BLaER1 treated with 17β-estradiol and CSF1 and Interleukin-3, amounts not matched to agents 10 nM and 100 nM (cell line): ENCODE results near the gene SLAMF9.

Experiments used
- H3K27ac ChIP-seq, 11 experiments: shearing (Covaris generic); formaldehyde crosslinking; 2 replicates each; pipeline ENCODE4 v1.8.1; 2022
- H3K27me3 ChIP-seq, 11 experiments: shearing (Covaris generic); formaldehyde crosslinking; 2 replicates each; pipeline ENCODE4 v1.8.1; 2022
- H3K36me3 ChIP-seq, 11 experiments: shearing (Covaris generic); formaldehyde crosslinking; 2 replicates each; pipeline ENCODE4 v1.8.1; 2022
- H3K4me1 ChIP-seq, 10 experiments: shearing (Covaris generic); formaldehyde crosslinking; 2 replicates each; pipeline ENCODE4 v1.8.1; 2022
- H3K4me2 ChIP-seq, 11 experiments: shearing (Covaris generic); formaldehyde crosslinking; 2 replicates each; pipeline ENCODE4 v1.8.1; 2022
- H3K4me3 ChIP-seq, 10 experiments: shearing (Covaris generic); formaldehyde crosslinking; 2 replicates each; pipeline ENCODE4 v1.8.1; 2022
- H3K9ac ChIP-seq, 11 experiments: shearing (Covaris generic); formaldehyde crosslinking; 2 replicates each; pipeline ENCODE4 v1.8.1; 2022
- H3K9me3 ChIP-seq, 11 experiments: shearing (Covaris generic); formaldehyde crosslinking; replicated peaks in 1 of 11; 2 replicates each; pipeline ENCODE4 v1.8.1; 2022
- H4K20me1 ChIP-seq, 11 experiments: shearing (Covaris generic); formaldehyde crosslinking; 2 replicates each; pipeline ENCODE4 v1.8.1; 2022
- Cebpa-rat ChIP-seq, 11 experiments: shearing (Covaris generic); IDR thresholded peaks; 2 replicates each; pipeline ENCODE4 v1.8.1; 2022

Gene SLAMF9

DNA sequence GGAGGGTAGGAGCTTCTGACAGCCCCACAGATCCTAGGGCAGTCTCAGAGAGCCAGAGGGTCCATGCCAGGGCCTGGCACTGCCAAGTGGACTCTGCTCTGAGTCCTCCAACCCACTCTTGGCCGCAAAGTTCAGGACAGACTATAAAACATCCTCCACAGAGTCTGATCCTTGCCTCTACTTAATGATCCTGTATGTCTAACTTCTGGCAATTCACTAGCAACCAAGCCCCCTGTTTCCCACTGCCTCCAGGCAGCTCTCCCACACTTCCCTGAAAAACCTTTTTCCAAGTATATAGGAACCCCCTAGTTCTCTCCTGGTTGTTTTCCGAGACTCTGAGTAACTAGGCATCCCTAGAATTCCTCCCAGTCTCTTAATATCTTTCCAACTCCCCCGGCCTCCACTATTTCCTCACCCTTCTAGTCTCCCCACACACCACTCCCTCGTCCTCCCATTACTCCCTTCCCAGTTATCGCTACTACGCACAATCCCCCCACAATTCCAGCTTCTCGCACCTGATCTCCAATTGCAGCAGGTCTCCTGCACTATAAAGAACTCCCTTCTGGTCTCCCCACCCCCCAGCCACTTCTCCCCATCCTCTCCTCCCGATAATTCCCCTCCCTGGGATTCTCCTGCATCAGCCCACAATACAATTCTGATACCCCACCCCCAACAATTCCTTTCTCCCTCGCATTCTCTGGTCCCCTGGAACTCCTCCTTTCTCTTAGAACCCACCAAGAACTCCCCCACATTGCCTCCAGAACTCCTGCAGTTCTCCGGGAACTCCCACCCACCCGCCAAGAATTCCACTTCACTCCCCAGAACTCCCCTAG is 9.2 kb downstream of the SLAMF9 start:
- H3K27me3 ChIP-seq = peaks cover 0 to 25% (median 0%) of the 10 kb centered on the region in 11 experiments; a peak in 5 of 22 replicates
- TF ChIP-seq Cebpa-rat (IDR thresholded peaks at IDR 0.05) = no peak
- H3K4me3 ChIP-seq = peak overlapping the region; percentile 47 to 72 (median 61)
- H3K27ac ChIP-seq = no peak overlapping the region; a peak in 1 of 22 replicates
- no peaks in the 10 kb centered on the region for H3K9me3 ChIP-seq
- no peaks in the 10 kb centered on the region for H4K20me1 ChIP-seq
- peak overlapping the region; percentile 82 to 100 (median 96) for H3K4me2 ChIP-seq
- H3K9ac ChIP-seq = peak overlapping the region; percentile 25 to 78 (median 68); a peak in 18 of 22 replicates
- H3K4me1 ChIP-seq = peaks cover 26 to 63% (median 57%) of the 10 kb centered on the region in 10 experiments
- H3K36me3 ChIP-seq = no peaks in the 10 kb centered on the region

GRCh38 chr1:159943908-159944622 is 10.0 kb downstream of the SLAMF9 start:
- Histone ChIP-seq H3K27ac (no peak overlapping the region), H3K27me3 (peaks cover 0 to 25% (median 0%) of the 10 kb centered on the region in 11 experiments; a peak in 5 of 22 replicates), H3K4me3 (peak overlapping the region in 1 of 10 experiments; percentile 61; a peak in 2 of 20 replicates)

DNA sequence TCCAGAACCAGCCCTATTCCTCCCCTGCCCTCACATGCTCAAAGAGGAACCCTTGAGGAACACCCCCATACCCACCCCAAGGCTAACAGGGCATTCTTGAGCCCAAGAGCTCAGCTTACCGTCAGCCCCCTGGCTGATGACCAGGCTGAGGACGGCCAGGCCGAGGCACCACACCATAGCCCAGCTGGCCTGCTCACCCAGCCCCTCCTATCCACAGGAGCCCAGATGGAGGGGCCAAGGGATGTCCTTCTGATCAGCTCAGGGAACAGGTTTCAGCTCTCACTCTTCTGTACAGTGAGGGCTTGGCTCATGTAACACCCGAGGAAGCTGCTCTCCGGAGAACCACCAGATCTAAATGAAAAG is 10.8 kb downstream of the SLAMF9 start:
- Histone ChIP-seq H3K4me1 (peaks cover 25 to 79% (median 67%) of the 10 kb centered on the region in 10 experiments), H3K27ac (no peak overlapping the region), H3K36me3 (no peaks in the 10 kb centered on the region), H3K4me3 (no peak overlapping the region), H4K20me1 (no peaks in the 10 kb centered on the region), H3K9me3 (no peaks in the 10 kb centered on the region), H3K4me2 (peak overlapping the region in 5 of 11 experiments; percentile 13 to 97 (median 89); a peak in 6 of 22 replicates), H3K27me3 (peaks cover 0 to 25% (median 0%) of the 10 kb centered on the region in 11 experiments; a peak in 5 of 22 replicates), H3K9ac (no peak overlapping the region)
- TF ChIP-seq Cebpa-rat (IDR thresholded peaks at IDR 0.05) = no peak

More at GRCh38 chr1:159943908-159944622, 10.0 kb downstream of the SLAMF9 start:
- Histone ChIP-seq H3K9ac (0 out of 22 replicates have a peak overlapping the region, but pooled peaks of 1 of the 11 experiments have one; percentile 77), H3K4me2 (peak overlapping the region in 10 of 11 experiments; percentile 82 to 100 (median 96); a peak in 19 of 22 replicates), H3K4me1 (peaks cover 20 to 71% (median 60%) of the 10 kb centered on the region in 10 experiments), H3K36me3 (no peaks in the 10 kb centered on the region), H4K20me1 (no peaks in the 10 kb centered on the region), H3K9me3 (no peaks in the 10 kb centered on the region)
- TF ChIP-seq Cebpa-rat (IDR thresholded peaks at IDR 0.05) = no peak

GRCh38 chr1:159942632-159943277 is 11.3 kb downstream of the SLAMF9 start:
- no peak for TF ChIP-seq Cebpa-rat (IDR thresholded peaks at IDR 0.05)
- H3K9ac ChIP-seq = no peak overlapping the region
- no peak overlapping the region for H3K27ac ChIP-seq
- H3K9me3 ChIP-seq = no peaks in the 10 kb centered on the region
- no peaks in the 10 kb centered on the region for H3K36me3 ChIP-seq
- peaks cover 30 to 84% (median 72%) of the 10 kb centered on the region in 10 experiments for H3K4me1 ChIP-seq
- H3K4me2 ChIP-seq = peak overlapping the region in 6 of 11 experiments; percentile 71 to 91 (median 82); a peak in 10 of 22 replicates
- no peak overlapping the region for H3K4me3 ChIP-seq
- H4K20me1 ChIP-seq = no peaks in the 10 kb centered on the region; a peak in 1 of 22 replicates
- H3K27me3 ChIP-seq = peaks cover 0 to 25% (median 0%) of the 10 kb centered on the region in 11 experiments; a peak in 5 of 22 replicates

DNA sequence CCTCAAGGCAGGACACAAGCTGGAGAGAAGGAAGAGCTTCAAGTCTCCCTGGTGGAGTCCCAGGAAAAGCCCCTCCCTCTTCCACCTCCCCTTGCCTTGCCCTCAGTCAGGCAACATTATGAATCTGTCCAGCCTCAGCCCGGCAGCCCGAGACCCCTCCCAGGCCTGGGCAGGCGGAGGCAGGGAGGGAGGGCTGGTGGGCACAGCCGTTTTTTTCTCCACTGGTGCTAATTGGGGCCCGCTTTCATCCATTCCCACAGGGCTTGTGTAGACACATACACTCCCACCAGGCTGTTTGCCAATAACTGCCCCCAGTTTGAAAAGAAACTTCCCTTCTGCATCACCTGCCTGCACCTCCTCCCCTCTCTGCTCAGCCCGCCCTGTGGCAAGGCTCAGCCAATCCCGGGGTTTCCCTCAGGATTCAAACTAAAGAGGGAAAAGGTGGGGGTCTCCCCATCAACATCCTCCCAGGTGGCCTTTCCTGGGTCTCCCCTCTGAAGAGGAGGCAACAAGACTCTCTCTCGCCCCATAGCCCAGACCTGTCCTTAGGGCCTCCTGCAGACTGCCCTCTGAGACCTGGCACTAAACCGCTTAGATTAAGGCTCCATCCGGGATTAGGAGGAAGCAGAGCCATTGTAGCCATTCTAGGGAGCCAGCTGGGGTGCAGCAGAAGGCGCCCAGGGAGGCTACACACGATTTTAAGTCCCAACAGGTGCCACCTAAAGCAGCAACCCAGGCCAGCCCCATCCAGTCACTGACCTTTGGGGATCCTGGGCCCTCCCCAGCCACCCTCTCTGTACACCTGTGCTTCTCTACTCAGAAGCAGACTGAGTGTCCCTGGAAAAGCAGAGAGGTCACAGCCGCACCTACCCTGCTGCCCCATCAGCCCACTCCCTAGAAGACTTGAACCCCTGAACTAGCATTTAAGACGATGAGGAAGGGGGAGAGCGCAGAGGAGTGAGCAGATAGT is 12.2 kb downstream of the SLAMF9 start:
- peak overlapping the region in 3 of 11 experiments; percentile 24 to 32 (median 27); a peak in 3 of 22 replicates for H3K9ac ChIP-seq

GRCh38 chr1:159941141-159941540 is 12.9 kb downstream of the SLAMF9 start:
- Histone ChIP-seq H3K27me3 (peaks cover 0 to 22% (median 0%) of the 10 kb centered on the region in 11 experiments; a peak in 5 of 22 replicates), H3K27ac (peak overlapping the region in 1 of 11 experiments; percentile 28; a peak in 2 of 22 replicates), H3K9ac (peak overlapping the region in 2 of 11 experiments; percentile 24 to 32; a peak in 2 of 22 replicates), H3K9me3 (no peaks in the 10 kb centered on the region), H3K36me3 (no peaks in the 10 kb centered on the region), H3K4me2 (peak overlapping the region; percentile 7 to 89 (median 72); a peak in 21 of 22 replicates), H3K4me3 (no peak overlapping the region), H4K20me1 (peaks cover 0 to 2% (median 0%) of the 10 kb centered on the region in 11 experiments; a peak in 3 of 22 replicates), H3K4me1 (peaks cover 46 to 98% (median 86%) of the 10 kb centered on the region in 10 experiments)
- no peak for TF ChIP-seq Cebpa-rat (IDR thresholded peaks at IDR 0.05)

More for the DNA sequence above, 12.2 kb downstream of the SLAMF9 start:
- Histone ChIP-seq H4K20me1 (no peaks in the 10 kb centered on the region; a peak in 1 of 22 replicates), H3K4me2 (peak overlapping the region; percentile 7 to 89 (median 72); a peak in 21 of 22 replicates), H3K36me3 (no peaks in the 10 kb centered on the region), H3K27me3 (peaks cover 0 to 25% (median 0%) of the 10 kb centered on the region in 11 experiments; a peak in 5 of 22 replicates), H3K9me3 (no peaks in the 10 kb centered on the region), H3K27ac (peak overlapping the region in 1 of 11 experiments; percentile 28; a peak in 2 of 22 replicates), H3K4me1 (peaks cover 38 to 93% (median 81%) of the 10 kb centered on the region in 10 experiments), H3K4me3 (no peak overlapping the region)
- no peak for TF ChIP-seq Cebpa-rat (IDR thresholded peaks at IDR 0.05)

GRCh38 chr1:159940006-159940620 is 13.9 kb downstream of the SLAMF9 start:
- peaks cover 0 to 12% (median 0%) of the 10 kb centered on the region in 11 experiments; a peak in 4 of 22 replicates for H3K27me3 ChIP-seq

More at GRCh38 chr1:159940006-159940620, 13.9 kb downstream of the SLAMF9 start:
- Histone ChIP-seq H3K4me3 (no peak overlapping the region), H3K9me3 (no peaks in the 10 kb centered on the region), H3K27ac (no peak overlapping the region), H3K9ac (no peak overlapping the region), H4K20me1 (peaks cover 0 to 11% (median 0%) of the 10 kb centered on the region in 11 experiments; a peak in 3 of 22 replicates), H3K4me2 (peak overlapping the region in 9 of 11 experiments; percentile 12 to 89 (median 74); a peak in 17 of 22 replicates), H3K4me1 (peaks cover 42 to 100% (median 88%) of the 10 kb centered on the region in 10 experiments), H3K36me3 (no peaks in the 10 kb centered on the region)
- TF ChIP-seq Cebpa-rat (IDR thresholded peaks at IDR 0.05) = no peak
